Measurements from ENCODE around the gene FAT1.
"Not testable (repeated sequence)": the region's sequence is repeated elsewhere in the genome, so short reads cannot be mapped to it uniquely, and the experiment has no call there.

FAT1 gene

DNA sequence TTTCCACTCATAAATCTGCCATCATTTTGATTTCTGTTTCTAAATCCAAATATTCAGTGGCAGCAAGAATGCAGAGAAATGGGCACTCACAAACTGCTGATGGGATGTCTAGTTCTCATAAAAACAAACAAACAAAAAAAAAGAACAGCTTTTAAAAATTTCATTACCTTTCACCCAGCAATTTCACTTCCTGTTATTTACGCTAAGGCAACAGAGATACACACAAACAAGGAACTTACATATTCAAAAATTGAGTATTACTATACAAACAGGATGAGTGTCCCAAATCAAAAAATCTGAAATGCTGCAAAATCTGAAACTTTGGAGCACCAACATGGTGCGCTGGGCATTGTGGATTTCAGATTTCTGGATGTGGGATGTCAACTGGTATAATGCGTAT is 36.4 kb downstream of the FAT1 start:
- Mint-ChIP-seq H3K36me3 (ENCODE audit: low read depth) (no peaks in the 10 kb centered on the region), H3K27ac (no peak overlapping the region), H3K4me3 (no peak overlapping the region), H3K9me3 (no peaks in the 10 kb centered on the region), H3K27me3 (no peaks in the 10 kb centered on the region), H3K4me1 (ENCODE audit: low read depth) (no peaks in the 10 kb centered on the region)
- DNase-seq, result no peak

DNA sequence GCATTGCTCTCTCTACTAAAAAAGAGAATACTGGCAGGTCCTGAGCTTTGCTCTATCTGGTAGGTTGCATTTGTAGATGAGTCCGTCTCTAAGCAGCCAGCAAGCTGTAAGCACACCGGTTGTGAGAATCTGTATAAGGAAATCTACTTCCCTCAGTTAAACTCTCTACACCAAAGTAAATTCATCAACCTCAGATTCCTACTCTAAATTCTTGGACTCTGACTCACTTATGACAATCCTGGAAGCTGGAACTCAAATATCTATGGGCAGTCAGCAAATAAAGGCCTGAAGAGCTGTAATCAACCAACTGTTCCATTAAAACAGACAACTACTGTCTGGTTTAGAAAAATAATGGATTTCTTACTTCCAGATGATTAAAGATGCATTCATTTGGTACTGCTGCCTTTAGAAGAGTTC is 37.9 kb downstream of the FAT1 start:
- no peak for DNase-seq
- Mint-ChIP-seq H3K27me3 (no peaks in the 10 kb centered on the region), H3K36me3 (ENCODE audit: low read depth) (no peaks in the 10 kb centered on the region), H3K9me3 (peaks cover 2% of the 10 kb centered on the region), H3K4me1 (ENCODE audit: low read depth) (no peaks in the 10 kb centered on the region), H3K27ac (no peak overlapping the region), H3K4me3 (no peak overlapping the region)

DNA sequence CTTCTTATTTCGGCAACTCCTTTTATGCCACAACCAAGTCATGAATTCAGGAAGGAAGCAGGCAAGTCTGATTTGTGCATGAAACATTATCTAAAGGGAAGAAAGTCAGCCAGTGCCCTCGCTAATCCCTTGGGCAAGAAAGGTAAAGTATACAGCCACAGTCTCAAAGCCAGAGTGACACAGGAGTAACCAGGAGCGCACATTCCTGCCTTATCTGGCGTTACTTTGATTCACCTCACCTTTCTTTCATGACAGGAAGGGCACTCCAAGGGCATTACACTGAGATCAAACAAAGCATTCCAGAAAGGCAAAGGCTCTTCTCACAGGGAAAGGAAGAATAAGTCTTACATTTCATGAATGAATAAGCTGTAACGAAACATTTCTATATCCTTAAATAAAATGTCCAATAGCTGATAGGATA is 38.8 kb downstream of the FAT1 start:
- H3K27ac Mint-ChIP-seq, result no peak overlapping the region
- H3K4me3 Mint-ChIP-seq, result no peak overlapping the region

DNA sequence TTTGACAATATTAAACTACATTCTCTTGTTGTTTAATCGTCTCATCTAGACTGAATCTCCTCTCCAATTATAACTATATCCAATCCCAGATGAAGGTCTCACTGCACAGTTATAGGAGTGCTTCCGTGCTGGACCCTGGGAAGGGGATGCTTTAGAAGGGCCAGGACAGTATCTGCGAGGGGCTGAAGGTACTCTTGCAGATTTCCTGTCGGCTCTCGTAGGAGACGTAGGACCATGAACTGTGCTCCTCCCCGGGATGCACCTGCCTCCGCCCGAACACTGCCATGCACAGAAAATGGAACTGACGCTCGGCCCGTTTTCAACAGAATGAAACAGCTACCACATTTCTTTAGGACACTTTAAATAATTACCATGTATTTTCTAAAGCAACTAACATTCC is 39.4 kb downstream of the FAT1 start:
- H3K36me3 Mint-ChIP-seq (ENCODE audit: low read depth), result no peaks in the 10 kb centered on the region
- DNase-seq, result no peak

More for the DNA sequence above, 38.8 kb downstream of the FAT1 start:
- Mint-ChIP-seq H3K36me3 (ENCODE audit: low read depth) (no peaks in the 10 kb centered on the region), H3K4me1 (ENCODE audit: low read depth) (no peaks in the 10 kb centered on the region), H3K27me3 (no peaks in the 10 kb centered on the region), H3K9me3 (peaks cover 3% of the 10 kb centered on the region)
- no peak for DNase-seq

DNA sequence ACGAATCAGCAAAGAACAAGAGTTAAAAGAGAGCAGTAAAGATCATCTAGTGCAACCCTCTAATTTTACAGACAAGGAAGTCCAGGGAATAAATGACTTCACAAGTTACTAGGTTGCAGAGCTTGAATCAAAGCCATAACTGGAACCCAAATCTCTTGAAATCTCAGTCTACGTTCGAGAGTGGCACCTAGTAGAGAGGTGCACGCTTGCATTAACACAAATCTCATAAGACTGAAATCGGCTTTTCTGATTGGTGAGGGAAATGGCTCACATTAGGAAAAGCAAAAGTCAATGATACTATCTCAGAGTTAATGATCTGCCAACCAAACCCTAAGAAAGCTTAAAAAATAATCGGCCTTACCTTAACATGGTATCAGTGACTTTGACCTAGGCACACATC is 43.0 kb downstream of the FAT1 start:
- Mint-ChIP-seq H3K4me1 (ENCODE audit: low read depth) (no peaks in the 10 kb centered on the region), H3K4me3 (no peak overlapping the region), H3K9me3 (peaks cover 3% of the 10 kb centered on the region), H3K27me3 (no peaks in the 10 kb centered on the region), H3K36me3 (ENCODE audit: low read depth) (no peaks in the 10 kb centered on the region), H3K27ac (no peak overlapping the region)
- no peak for DNase-seq

More for the DNA sequence above, 39.4 kb downstream of the FAT1 start:
- no peaks in the 10 kb centered on the region for H3K4me1 Mint-ChIP-seq (ENCODE audit: low read depth)
- H3K4me3 Mint-ChIP-seq, result no peak overlapping the region
- no peaks in the 10 kb centered on the region for H3K27me3 Mint-ChIP-seq
- H3K27ac Mint-ChIP-seq, result no peak overlapping the region
- peaks cover 3% of the 10 kb centered on the region for H3K9me3 Mint-ChIP-seq

DNA sequence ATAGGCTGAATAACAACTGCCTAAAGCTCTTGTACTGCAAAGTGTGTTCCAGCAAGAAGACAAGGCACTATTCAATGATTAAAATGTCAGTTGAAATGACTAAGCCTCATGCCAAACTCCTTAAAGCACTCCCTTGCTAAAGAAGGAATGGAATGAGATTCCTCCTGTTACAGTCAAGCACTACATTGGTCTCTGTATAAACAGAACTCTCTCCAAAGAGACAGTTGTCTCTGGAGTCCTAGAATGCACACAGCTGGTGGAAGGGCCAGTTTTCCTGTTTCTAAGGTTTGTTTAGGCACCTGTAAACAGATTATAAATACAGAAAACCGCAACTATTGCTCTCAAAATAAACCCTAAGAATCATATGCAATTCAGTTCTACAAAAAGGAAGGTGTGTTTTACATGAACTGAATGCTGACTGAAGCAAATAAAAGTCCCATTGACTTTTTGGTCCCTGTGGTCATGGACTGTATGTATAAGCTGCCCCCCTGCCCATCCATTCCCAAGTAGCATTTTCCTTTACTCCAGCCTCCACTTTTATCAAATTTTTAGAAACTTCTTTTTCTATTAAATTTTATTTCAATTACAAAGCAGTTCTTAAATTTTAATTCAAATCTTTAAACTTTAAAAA is 47.0 kb downstream of the FAT1 start:
- Mint-ChIP-seq H3K27me3 (no peaks in the 10 kb centered on the region), H3K4me1 (ENCODE audit: low read depth) (no peaks in the 10 kb centered on the region), H3K36me3 (ENCODE audit: low read depth) (no peaks in the 10 kb centered on the region), H3K4me3 (no peak overlapping the region), H3K9me3 (peaks cover 3% of the 10 kb centered on the region), H3K27ac (no peak overlapping the region)
- no peak for DNase-seq

DNA sequence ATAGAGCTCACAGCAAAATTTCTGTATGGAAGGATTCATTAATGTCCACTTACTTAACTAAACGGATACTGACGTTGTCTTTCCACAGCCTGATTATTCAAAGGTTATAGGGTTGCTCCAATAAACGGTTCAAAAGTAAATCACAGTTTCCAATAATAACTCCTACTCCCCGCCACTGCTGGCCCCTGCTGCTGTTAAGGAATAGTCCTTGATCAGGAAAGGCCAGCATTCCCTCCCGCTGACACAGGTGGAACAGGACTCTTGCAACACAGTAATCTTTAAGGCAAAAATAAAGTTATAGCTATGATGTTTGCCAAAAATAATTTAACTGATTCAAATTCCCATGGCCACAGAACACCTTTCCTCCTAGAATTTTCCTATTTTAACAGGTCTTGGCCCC is 53.9 kb downstream of the FAT1 start:
- H3K4me3 Mint-ChIP-seq, result no peak overlapping the region
- no peaks in the 10 kb centered on the region for H3K36me3 Mint-ChIP-seq (ENCODE audit: low read depth)
- no peaks in the 10 kb centered on the region for H3K9me3 Mint-ChIP-seq
- H3K4me1 Mint-ChIP-seq (ENCODE audit: low read depth), result no peaks in the 10 kb centered on the region
- no peak overlapping the region for H3K27ac Mint-ChIP-seq
- H3K27me3 Mint-ChIP-seq, result peaks cover 5% of the 10 kb centered on the region
- no peak for DNase-seq

DNA sequence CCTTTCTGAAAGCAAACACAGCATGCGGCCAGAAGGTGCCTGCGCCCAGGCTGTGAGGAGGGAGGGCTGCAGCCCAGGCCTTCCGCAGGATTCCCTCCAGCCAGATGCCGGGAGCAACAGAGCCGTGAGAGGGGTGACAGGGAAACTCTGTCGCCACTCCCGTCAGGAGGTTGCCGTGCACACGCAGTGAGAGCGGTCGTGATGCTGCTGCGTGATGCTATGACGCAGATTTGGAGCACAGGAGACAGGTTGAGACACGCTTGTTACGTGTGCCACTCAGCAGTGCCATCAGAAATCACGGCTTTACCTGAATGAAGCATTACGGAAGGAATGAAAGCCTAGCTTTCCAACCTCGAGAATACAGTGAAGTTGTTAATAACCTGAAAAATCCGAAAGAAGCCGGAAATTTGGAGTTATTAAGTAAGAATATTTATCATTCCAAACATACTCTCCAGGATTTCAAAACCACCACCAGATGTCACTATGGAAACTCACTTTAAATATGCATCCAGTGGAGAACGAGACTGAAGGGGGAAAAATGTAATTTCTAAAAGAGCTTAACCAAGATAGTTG is 54.4 kb downstream of the FAT1 start:
- DNase-seq, result no peak
- Mint-ChIP-seq H3K36me3 (ENCODE audit: low read depth) (no peaks in the 10 kb centered on the region), H3K27ac (no peak overlapping the region), H3K4me1 (ENCODE audit: low read depth) (no peaks in the 10 kb centered on the region), H3K27me3 (peaks cover 5% of the 10 kb centered on the region), H3K9me3 (no peaks in the 10 kb centered on the region), H3K4me3 (no peak overlapping the region)

DNA sequence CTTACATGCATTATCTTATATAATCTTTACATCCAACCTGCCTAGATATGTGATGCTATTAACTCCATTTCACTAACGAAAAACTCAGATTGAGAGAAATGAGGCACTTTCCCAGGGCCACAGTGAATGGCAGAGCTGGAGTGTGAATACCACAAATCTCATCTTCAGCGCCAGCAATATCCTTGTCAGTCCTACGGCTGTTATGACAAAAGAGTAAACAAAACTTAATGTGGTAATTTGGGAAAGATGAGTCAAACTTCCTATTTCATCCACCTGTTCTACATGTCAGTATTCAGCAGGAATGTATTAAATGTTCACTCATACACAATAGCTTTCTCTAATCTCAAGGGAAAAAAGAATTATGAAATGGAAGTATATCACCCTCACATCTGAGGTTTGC is 56.9 kb downstream of the FAT1 start:
- Mint-ChIP-seq H3K36me3 (ENCODE audit: low read depth) (no peaks in the 10 kb centered on the region), H3K4me3 (no peak overlapping the region), H3K9me3 (no peaks in the 10 kb centered on the region), H3K27ac (no peak overlapping the region), H3K27me3 (peaks cover 5% of the 10 kb centered on the region), H3K4me1 (ENCODE audit: low read depth) (no peaks in the 10 kb centered on the region)
- no peak for DNase-seq

DNA sequence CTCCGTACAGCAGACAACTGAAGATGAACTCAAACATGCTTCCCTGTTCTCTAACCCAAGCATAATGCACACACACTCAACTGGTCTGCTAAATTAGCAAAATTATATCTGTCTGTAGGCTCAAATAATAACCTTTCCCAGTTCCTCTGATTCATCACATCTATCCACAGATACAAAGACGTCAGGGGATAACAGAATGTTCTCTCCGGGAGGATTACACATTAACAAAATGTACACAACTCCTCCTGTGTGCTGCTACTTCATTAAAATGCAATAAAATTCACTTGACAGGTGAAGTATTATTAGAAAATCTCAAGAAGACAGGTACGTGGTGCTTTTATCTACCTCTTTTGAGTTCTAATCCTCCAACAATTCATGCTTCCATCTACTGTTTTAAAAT is 57.4 kb downstream of the FAT1 start:
- H3K9me3 Mint-ChIP-seq, result no peaks in the 10 kb centered on the region
- H3K27ac Mint-ChIP-seq, result no peak overlapping the region
- H3K27me3 Mint-ChIP-seq, result peaks cover 5% of the 10 kb centered on the region
- DNase-seq, result no peak
- H3K36me3 Mint-ChIP-seq (ENCODE audit: low read depth), result no peaks in the 10 kb centered on the region
- H3K4me3 Mint-ChIP-seq, result no peak overlapping the region
- H3K4me1 Mint-ChIP-seq (ENCODE audit: low read depth), result no peaks in the 10 kb centered on the region

DNA sequence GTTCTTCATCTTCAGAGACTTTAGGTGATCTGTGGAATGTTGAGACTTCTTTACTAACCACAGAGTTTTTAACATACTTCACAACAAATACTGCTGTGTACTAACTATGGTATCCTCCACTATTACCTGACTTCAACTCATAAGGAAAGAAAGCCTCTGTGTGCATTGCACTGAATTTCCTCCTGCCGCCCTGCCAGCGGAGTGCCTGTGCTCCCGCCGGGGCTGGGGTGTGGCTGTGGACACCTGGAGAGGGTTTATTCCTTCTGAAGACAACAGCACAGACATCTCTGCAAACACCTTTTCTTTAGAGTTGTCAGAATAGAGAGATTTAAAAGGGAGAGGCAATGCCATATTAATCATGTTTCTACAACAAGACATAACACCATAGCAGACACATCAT is 63.3 kb downstream of the FAT1 start:
- Mint-ChIP-seq H3K9me3 (no peaks in the 10 kb centered on the region), H3K4me1 (ENCODE audit: low read depth) (no peaks in the 10 kb centered on the region), H3K27ac (no peak overlapping the region)

DNA sequence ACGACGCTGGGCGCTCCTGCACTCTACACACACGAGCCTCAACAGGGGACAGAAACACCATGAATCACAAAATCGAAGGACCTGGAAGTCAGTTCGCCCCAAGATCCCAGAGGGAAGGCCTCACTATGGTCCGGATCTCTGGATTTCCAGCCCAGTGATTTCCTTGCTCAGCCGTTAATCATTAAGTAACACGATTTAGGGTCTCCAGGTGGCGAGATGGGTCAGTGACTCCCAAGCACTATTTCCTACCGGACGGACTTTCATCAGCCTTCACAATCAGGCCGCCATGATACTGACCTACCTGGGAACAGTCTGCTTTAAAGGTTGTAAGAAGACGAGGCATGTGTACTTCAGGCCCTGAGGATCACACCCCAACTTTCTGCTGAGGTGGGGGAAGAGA is 63.7 kb downstream of the FAT1 start:
- H3K4me3 Mint-ChIP-seq, result no peak overlapping the region
- no peaks in the 10 kb centered on the region for H3K4me1 Mint-ChIP-seq (ENCODE audit: low read depth)

More for the DNA sequence above, 63.3 kb downstream of the FAT1 start:
- Mint-ChIP-seq H3K4me3 (no peak overlapping the region), H3K36me3 (ENCODE audit: low read depth) (no peaks in the 10 kb centered on the region), H3K27me3 (no peaks in the 10 kb centered on the region)
- no peak for DNase-seq

DNA sequence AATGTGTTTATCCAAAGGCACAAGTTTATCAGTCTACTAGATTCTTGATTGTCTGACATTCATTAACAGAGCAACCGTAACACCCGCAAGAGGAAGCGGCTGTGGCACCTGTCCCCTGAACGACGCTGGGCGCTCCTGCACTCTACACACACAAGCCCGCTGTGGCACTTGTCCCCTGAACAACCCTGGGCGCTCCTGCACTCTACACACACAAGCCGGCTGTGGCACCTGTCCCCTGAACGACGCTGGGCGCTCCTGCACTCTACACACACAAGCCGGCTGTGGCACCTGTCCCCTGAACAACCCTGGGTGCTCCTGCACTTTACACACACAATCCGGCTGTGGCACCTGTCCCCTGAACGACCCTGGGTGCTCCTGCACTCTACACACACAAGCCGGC is 64.2 kb downstream of the FAT1 start:
- not testable (repeated sequence) for H3K36me3 Mint-ChIP-seq (ENCODE audit: low read depth); H3K27ac Mint-ChIP-seq; H3K27me3 Mint-ChIP-seq; H3K9me3 Mint-ChIP-seq; H3K4me1 Mint-ChIP-seq (ENCODE audit: low read depth); H3K4me3 Mint-ChIP-seq; DNase-seq

More for the DNA sequence above, 63.7 kb downstream of the FAT1 start:
- Mint-ChIP-seq H3K9me3 (no peaks in the 10 kb centered on the region), H3K36me3 (ENCODE audit: low read depth) (no peaks in the 10 kb centered on the region), H3K27ac (no peak overlapping the region), H3K27me3 (no peaks in the 10 kb centered on the region)
- DNase-seq, result no peak

DNA sequence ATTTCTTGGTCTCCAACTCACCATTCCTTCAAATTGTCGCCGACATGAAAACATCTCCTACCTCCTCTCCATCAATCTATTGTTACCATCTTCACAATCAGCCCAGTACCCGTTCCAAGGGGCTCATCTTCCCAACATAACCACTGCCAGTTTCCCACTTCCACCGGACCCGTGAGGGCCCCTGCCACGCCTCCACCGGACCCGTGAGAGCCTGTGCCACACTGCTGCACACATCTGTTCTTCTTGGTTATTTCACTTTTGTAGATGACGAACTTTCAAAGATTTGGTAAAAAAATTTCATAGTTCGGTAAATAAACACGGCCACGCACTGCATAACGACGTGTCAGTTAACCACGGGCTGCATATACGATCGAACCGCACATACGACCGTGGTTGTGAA is 65.0 kb downstream of the FAT1 start:
- no peak overlapping the region for H3K27ac Mint-ChIP-seq
- no peaks in the 10 kb centered on the region for H3K27me3 Mint-ChIP-seq
- H3K4me3 Mint-ChIP-seq, result no peak overlapping the region
- no peaks in the 10 kb centered on the region for H3K9me3 Mint-ChIP-seq
- no peaks in the 10 kb centered on the region for H3K36me3 Mint-ChIP-seq (ENCODE audit: low read depth)
- no peaks in the 10 kb centered on the region for H3K4me1 Mint-ChIP-seq (ENCODE audit: low read depth)
- no peak for DNase-seq

DNA sequence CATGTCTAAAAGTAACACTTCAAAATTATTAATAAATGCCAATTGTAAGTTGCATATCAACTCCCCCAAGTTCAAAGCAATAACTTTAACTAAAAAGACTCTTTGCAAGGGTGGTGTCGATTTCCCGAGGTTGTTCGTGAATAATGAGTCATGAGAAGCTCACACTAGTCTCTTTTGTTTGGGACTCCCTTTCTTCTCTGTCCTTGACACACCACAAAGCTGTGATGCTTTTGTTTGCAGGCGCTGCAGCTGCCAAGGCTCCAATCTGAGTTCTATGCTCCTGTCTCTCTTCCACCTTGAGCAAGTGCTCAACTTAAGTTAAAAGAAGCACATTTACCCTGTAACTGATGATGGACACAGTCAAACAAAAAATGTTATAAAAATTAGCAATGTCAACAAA is 65.9 kb downstream of the FAT1 start:
- no peaks in the 10 kb centered on the region for H3K36me3 Mint-ChIP-seq (ENCODE audit: low read depth)
- no peak for DNase-seq
- no peak overlapping the region for H3K27ac Mint-ChIP-seq
- H3K4me1 Mint-ChIP-seq (ENCODE audit: low read depth), result no peaks in the 10 kb centered on the region
- no peaks in the 10 kb centered on the region for H3K9me3 Mint-ChIP-seq
- H3K27me3 Mint-ChIP-seq, result no peaks in the 10 kb centered on the region
- H3K4me3 Mint-ChIP-seq, result no peak overlapping the region

DNA sequence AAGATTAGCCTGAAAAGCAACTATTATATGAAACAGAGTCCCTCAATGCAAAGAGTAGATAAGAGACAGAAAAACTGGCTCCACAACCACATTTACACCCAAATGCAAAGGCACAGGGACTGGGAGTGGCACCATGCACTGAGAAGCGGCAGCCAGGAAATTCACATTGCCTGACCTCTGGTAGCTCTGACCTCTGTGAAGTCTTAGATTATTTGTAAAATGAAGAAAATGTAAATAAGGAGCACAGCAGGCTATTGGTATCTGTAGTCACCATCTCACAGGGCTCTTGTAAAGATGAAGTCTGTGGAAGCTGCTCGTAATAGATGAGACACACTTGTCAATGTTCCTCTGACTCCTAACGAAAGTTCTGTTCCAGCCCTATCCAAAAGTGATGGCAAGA is 69.7 kb downstream of the FAT1 start:
- Mint-ChIP-seq H3K4me1 (ENCODE audit: low read depth) (no peaks in the 10 kb centered on the region), H3K4me3 (no peak overlapping the region), H3K27me3 (peaks cover 4% of the 10 kb centered on the region), H3K36me3 (ENCODE audit: low read depth) (no peaks in the 10 kb centered on the region), H3K9me3 (peaks cover 4% of the 10 kb centered on the region), H3K27ac (no peak overlapping the region)
- no peak for DNase-seq

Data from activated T-cell treated with anti-CD3 and anti-CD28 coated beads, Interleukin-2, amount 50 U/mL, for 24 hours (primary cell).